Caco-2 (cell line): ENCODE results near the gene TMCO5A. TPM values are rescaled to one million over a fixed set of nuclear protein-coding genes. Genes with fewer than 3 reads are reported as not detected.

Experiments used
- BruUV-seq: library from RNA; stranded (reverse); fragments of 400-500 nt; replicated peaks from 2 replicates; lab custom pipeline; 2021; lab: Mats Ljungman, UMichigan
- CTCF ChIA-PET: fragments of 300-600 bp; sonication (Branson Sonifier 250); formaldehyde crosslinking; loops from one replicate; lab custom pipeline; 2022; ENCODE audit warnings: antibody characterized with exemption; lab: Charles Lee
- POLR2A ChIA-PET: fragments of 300-600 bp; sonication (Branson Sonifier 250); formaldehyde crosslinking; loops from one replicate; lab custom pipeline; 2022; ENCODE audit warnings: antibody characterized with exemption; lab: Charles Lee
- DNase-seq, 2 experiments: peaks; one replicate each; pipeline versions ENCODE4 v3.0.0 to v3.0.0-alpha.2; 2020 to 2022
- H3K27me3 ChIP-seq: replicated peaks from 2 replicates; pipeline ENCODE4 v1.6.0; 2011; ENCODE audit warnings: low read length; ENCODE audit not compliant: control insufficient read depth, insufficient read depth
- H3K36me3 ChIP-seq: 2 replicates; pipeline ENCODE4 v1.5.1; 2011; ENCODE audit warnings: low read length; ENCODE audit not compliant: control insufficient read depth, insufficient read depth
- H3K4me1 ChIP-seq: fragments of 250-450 bp; sonication (Bioruptor Pico); 2 replicates; pipeline ENCODE4 v1.5.1; 2020; ENCODE audit warnings: mild to moderate bottlenecking
- H3K4me3 ChIP-seq: 2 replicates; pipeline ENCODE4 v1.5.1; 2011; ENCODE audit warnings: low read depth, mild to moderate bottlenecking, control low read depth, low read length
- H3K9me3 ChIP-seq: fragments of 250-450 bp; sonication (Bioruptor Pico); 2 replicates; pipeline ENCODE4 v1.5.1; 2020; ENCODE audit warnings: mild to moderate bottlenecking, moderate library complexity
- H3K27ac Mint-ChIP-seq: one replicate; pipeline ENCODE4 v1.8.0; 2022; ENCODE audit warnings: mixed read lengths; ENCODE audit not compliant: unreplicated experiment
- H3K27me3 Mint-ChIP-seq: one replicate; pipeline ENCODE4 v1.8.0; 2022; ENCODE audit warnings: mixed read lengths; ENCODE audit not compliant: insufficient read depth, unreplicated experiment
- H3K36me3 Mint-ChIP-seq: one replicate; pipeline ENCODE4 v1.8.0; 2022; ENCODE audit warnings: mild to moderate bottlenecking, mixed read lengths; ENCODE audit not compliant: insufficient read depth, unreplicated experiment
- H3K4me1 Mint-ChIP-seq: one replicate; pipeline ENCODE4 v1.8.0; 2022; ENCODE audit warnings: low read depth, mixed read lengths; ENCODE audit not compliant: unreplicated experiment
- H3K4me3 Mint-ChIP-seq: one replicate; pipeline ENCODE4 v1.8.0; 2022; ENCODE audit warnings: mild to moderate bottlenecking, moderate library complexity, mixed read lengths; ENCODE audit not compliant: unreplicated experiment
- H3K9me3 Mint-ChIP-seq: one replicate; pipeline ENCODE4 v1.8.0; 2022; ENCODE audit warnings: mixed read lengths; ENCODE audit not compliant: unreplicated experiment
- intact Hi-C: fragments of 100-400 bp; cut with micrococcal nuclease; formaldehyde crosslinking; loops from one replicate; pipeline ENCODE4 v1.10.0; 2022; ENCODE audit not compliant: unreplicated experiment
- total RNA-seq: library from RNA; stranded (reverse); gene quantifications from 2 replicates; pipeline ENCODE4 v1.2.3, GENCODE V29; 2022
- TF ChIP-seq, protein P1 (sequence below), 2 experiments: fragments of 200-600 bp in 1 of 2; IDR thresholded peaks; 1 replicate in 1 of 2; 2 replicates in 1 of 2; pipeline versions ENCODE4 v1.5.1 to v1.8.0; 2011 to 2022; ENCODE audit warnings: antibody characterized with exemption in 1 of 2, control low read depth in 1 of 2, inconsistent platforms in 1 of 2, low read depth in 1 of 2, low read length in 1 of 2, mild to moderate bottlenecking in 1 of 2, moderate library complexity in 1 of 2; ENCODE audit not compliant: insufficient read depth in 1 of 2, severe bottlenecking in 1 of 2, unreplicated experiment in 1 of 2

TMCO5A gene
- total RNA-seq, 1 experiment from 2014 or later: not detected

GRCh38 chr15:37891766-37892368 lies 42.6 kb upstream of the TMCO5A start:
- Mint-ChIP-seq H3K4me3 (no peak overlapping the region), H3K27ac (no peak overlapping the region), H3K27me3 (peaks cover 14% of the 10 kb centered on the region), H3K36me3 (no peaks in the 10 kb centered on the region), H3K4me1 (no peaks in the 10 kb centered on the region), H3K9me3 (no peaks in the 10 kb centered on the region)
- POLR2A ChIA-PET: no interaction called here
- Histone ChIP-seq H3K36me3 (no peaks in the 10 kb centered on the region), H3K4me1 (no peaks in the 10 kb centered on the region), H3K27me3 (no peaks in the 10 kb centered on the region), H3K4me3 (no peak overlapping the region), H3K9me3 (no peaks in the 10 kb centered on the region)
- intact Hi-C loops: loop anchor here (1.0 kb wide), 1 partner anchor 603 kb away; no protein-coding TSS in a partner anchor
- CTCF ChIA-PET: interaction anchor here (0.6 to 1.2 kb wide), 6 partner anchors 9 to 1008 kb away, joined by 3 to 5 read pairs (median 4); no protein-coding TSS in a partner anchor
- BruUV-seq: no TSS peak
- peak in 1 of 2 experiments; percentile 20 for DNase-seq
- TF ChIP-seq, protein P1, sequence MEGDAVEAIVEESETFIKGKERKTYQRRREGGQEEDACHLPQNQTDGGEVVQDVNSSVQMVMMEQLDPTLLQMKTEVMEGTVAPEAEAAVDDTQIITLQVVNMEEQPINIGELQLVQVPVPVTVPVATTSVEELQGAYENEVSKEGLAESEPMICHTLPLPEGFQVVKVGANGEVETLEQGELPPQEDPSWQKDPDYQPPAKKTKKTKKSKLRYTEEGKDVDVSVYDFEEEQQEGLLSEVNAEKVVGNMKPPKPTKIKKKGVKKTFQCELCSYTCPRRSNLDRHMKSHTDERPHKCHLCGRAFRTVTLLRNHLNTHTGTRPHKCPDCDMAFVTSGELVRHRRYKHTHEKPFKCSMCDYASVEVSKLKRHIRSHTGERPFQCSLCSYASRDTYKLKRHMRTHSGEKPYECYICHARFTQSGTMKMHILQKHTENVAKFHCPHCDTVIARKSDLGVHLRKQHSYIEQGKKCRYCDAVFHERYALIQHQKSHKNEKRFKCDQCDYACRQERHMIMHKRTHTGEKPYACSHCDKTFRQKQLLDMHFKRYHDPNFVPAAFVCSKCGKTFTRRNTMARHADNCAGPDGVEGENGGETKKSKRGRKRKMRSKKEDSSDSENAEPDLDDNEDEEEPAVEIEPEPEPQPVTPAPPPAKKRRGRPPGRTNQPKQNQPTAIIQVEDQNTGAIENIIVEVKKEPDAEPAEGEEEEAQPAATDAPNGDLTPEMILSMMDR (IDR thresholded peaks at IDR 0.05; ENCODE audit: insufficient read depth in 1 of 2, low read depth in 1 of 2, low read length in 1 of 2, severe bottlenecking in 1 of 2, unreplicated experiment in 1 of 2): peak; percentile 69 to 74

GRCh38 chr15:37893309-37893708 lies 41.1 kb upstream of the TMCO5A start:
- TF ChIP-seq, protein P1 (IDR thresholded peaks at IDR 0.05; ENCODE audit: insufficient read depth in 1 of 2, low read depth in 1 of 2, low read length in 1 of 2, severe bottlenecking in 1 of 2, unreplicated experiment in 1 of 2): no peak
- DNase-seq: no peak
- Histone ChIP-seq H3K27me3 (no peaks in the 10 kb centered on the region), H3K36me3 (no peaks in the 10 kb centered on the region), H3K4me1 (no peaks in the 10 kb centered on the region), H3K9me3 (no peaks in the 10 kb centered on the region), H3K4me3 (no peak overlapping the region)
- CTCF ChIA-PET: no interaction called here
- H3K27ac Mint-ChIP-seq: no peak overlapping the region
- no peak overlapping the region for H3K4me3 Mint-ChIP-seq
- H3K36me3 Mint-ChIP-seq: no peaks in the 10 kb centered on the region
- H3K4me1 Mint-ChIP-seq: no peaks in the 10 kb centered on the region
- peaks cover 14% of the 10 kb centered on the region for H3K27me3 Mint-ChIP-seq
- no peaks in the 10 kb centered on the region for H3K9me3 Mint-ChIP-seq
- BruUV-seq: no TSS peak
- intact Hi-C loops: no loop called here
- POLR2A ChIA-PET: no interaction called here

DNA sequence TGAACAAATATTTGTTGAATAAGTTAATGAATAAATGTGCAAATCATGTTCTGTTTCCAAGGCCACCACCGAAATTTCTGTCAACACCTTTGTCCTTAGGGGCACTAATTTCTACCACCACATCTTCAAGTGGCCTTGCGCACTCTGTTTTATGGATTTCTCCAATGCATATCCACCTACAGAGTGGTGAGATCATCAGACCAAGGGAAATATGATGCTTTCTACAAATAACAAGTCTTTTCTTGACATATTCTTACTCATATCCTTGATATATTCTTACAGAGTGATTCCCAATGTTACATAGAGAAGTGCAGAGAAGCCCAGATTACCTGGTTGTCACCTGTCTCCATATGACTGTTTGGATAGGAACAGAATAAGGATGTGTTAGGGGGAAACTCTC lies 36.1 kb upstream of the TMCO5A start:
- H3K4me3 Mint-ChIP-seq: no peak overlapping the region

More for the DNA sequence above, 36.1 kb upstream of the TMCO5A start:
- ChIA-PET POLR2A (no interaction called here), CTCF (no interaction called here)
- Mint-ChIP-seq H3K9me3 (no peaks in the 10 kb centered on the region), H3K4me1 (peaks cover 13% of the 10 kb centered on the region), H3K27me3 (peaks cover 5% of the 10 kb centered on the region), H3K36me3 (no peaks in the 10 kb centered on the region), H3K27ac (no peak overlapping the region)
- Histone ChIP-seq H3K36me3 (no peaks in the 10 kb centered on the region), H3K4me3 (no peak overlapping the region), H3K4me1 (peaks cover 19% of the 10 kb centered on the region), H3K9me3 (no peaks in the 10 kb centered on the region), H3K27me3 (no peaks in the 10 kb centered on the region)
- intact Hi-C loops: no loop called here
- BruUV-seq: no TSS peak
- TF ChIP-seq, protein P1 (IDR thresholded peaks at IDR 0.05; ENCODE audit: insufficient read depth in 1 of 2, low read depth in 1 of 2, low read length in 1 of 2, severe bottlenecking in 1 of 2, unreplicated experiment in 1 of 2): no peak
- DNase-seq: no peak
